ENCODE data around the gene C1QTNF8. TPM values are rescaled to one million over a fixed set of nuclear protein-coding genes. Genes with fewer than 3 reads are reported as not detected.

The C1QTNF8 gene
- total and polyA plus RNA-seq, 2 of the 8 experiments (the other 6 are each of a cell fraction or from before 2014, with no cell fraction given): not detected

- Histone ChIP-seq H2AK5ac (ENCODE audit: low read depth, low read length) (no peak overlapping the region), H3K23ac (ENCODE audit: insufficient read length) (no peak overlapping the region), H2BK5ac (ENCODE audit: low read depth, low read length) (no peak overlapping the region), H2BK12ac (ENCODE audit: low read depth, low read length) (no peak overlapping the region), H2BK15ac (ENCODE audit: low read length) (no peak overlapping the region), H3K9me3 (ENCODE audit: insufficient read depth in 2 of 2, low read depth in 1 of 2, low read length in 1 of 2) (peaks cover 0 to 4% of the 10 kb centered on the region in 2 experiments; a peak in 1 of 4 replicates), H2AFZ (ENCODE audit: low read length) (no peak overlapping the region), H3K18ac (ENCODE audit: extremely low read depth, low read length) (no peak overlapping the region), H3K4me1 (replicated peaks in 1 of 4; ENCODE audit: control insufficient read depth in 3 of 4, insufficient read depth in 4 of 4, low read length in 3 of 4) (peaks cover 0 to 10% (median 5%) of the 10 kb centered on the region in 4 experiments; a peak in 5 of 7 replicates), H3K79me1 (ENCODE audit: low read depth, low read length) (no peaks in the 10 kb centered on the region), H3K79me2 (ENCODE audit: control insufficient read depth in 1 of 2, insufficient read depth in 2 of 2, low read length in 2 of 2) (no peaks in the 10 kb centered on the region), H4K5ac (ENCODE audit: insufficient read length, low read depth, low read length) (no peak overlapping the region), H3K27ac (ENCODE audit: low read depth, low read length) (no peak overlapping the region), H3K56ac (replicated peaks; ENCODE audit: insufficient read length, low read depth, low read length) (no peak overlapping the region), H3K36me3 (ENCODE audit: control insufficient read depth in 2 of 4, insufficient read depth in 4 of 4, low read length in 3 of 4) (no peaks in the 10 kb centered on the region), H3K23me2 (ENCODE audit: low read depth, low read length) (no peaks in the 10 kb centered on the region), H4K20me1 (replicated peaks in 1 of 2; ENCODE audit: control insufficient read depth in 1 of 2, insufficient read depth in 2 of 2, low read length in 2 of 2) (peaks cover 0 to 2% of the 10 kb centered on the region in 2 experiments), H3K4ac (replicated peaks; ENCODE audit: insufficient read length, low read depth, low read length) (no peak overlapping the region), H2BK120ac (replicated peaks; ENCODE audit: low read depth, low read length) (no peak overlapping the region), H3K4me2 (ENCODE audit: insufficient read depth in 1 of 2, low read depth in 2 of 2, low read length in 2 of 2) (no peak overlapping the region), H3K4me3 (ENCODE audit: extremely low read depth in 1 of 4, insufficient read depth in 2 of 4, low read depth in 3 of 4, low read length in 4 of 4) (no peak overlapping the region), H4K91ac (replicated peaks; ENCODE audit: insufficient read length, low read length) (no peak overlapping the region), H3K9ac (replicated peaks in 1 of 4; ENCODE audit: extremely low read depth in 1 of 4, low read depth in 3 of 4, low read length in 3 of 4) (no peak overlapping the region), H4K8ac (ENCODE audit: extremely low read depth, insufficient read depth, low read length) (peak overlapping the region; percentile 51), H3K14ac (ENCODE audit: insufficient read length) (no peak overlapping the region), H2BK20ac (ENCODE audit: low read length) (no peak overlapping the region), H3K27me3 (replicated peaks in 1 of 4; ENCODE audit: control insufficient read depth in 3 of 4, extremely low read depth in 1 of 4, insufficient read depth in 3 of 4, low read length in 3 of 4) (no peaks in the 10 kb centered on the region)
- WGBS, 2 experiments (ENCODE audit: extremely low coverage in 1 of 2, insufficient coverage in 1 of 2, insufficient read length in 1 of 2, insufficient replicate concordance in 2 of 2, low coverage in 1 of 2, low lambda C conversion rate in 2 of 2, missing lambda C conversion rate in 1 of 2): 86% methylated on average over 49 of the region's 85 CpGs; no CpG with 5 or more reads in 1 of the 2 experiments
- peak in 1 of 2 experiments; percentile 76 for DNase-seq (ENCODE audit: low read depth in 1 of 2, low spot score in 2 of 2)
- peak; percentile 67 for TF ChIP-seq MAX (IDR thresholded peaks at IDR 0.05)
- no peak for TF ChIP-seq TAF7 (optimal IDR thresholded peaks at IDR 0.05; ENCODE audit: borderline replicate concordance, low read depth, low read length)
- peak; percentile 88 for TF ChIP-seq GABPA (IDR thresholded peaks at IDR 0.05; ENCODE audit: borderline replicate concordance, insufficient read depth, low read length)
- TF ChIP-seq, protein P1, sequence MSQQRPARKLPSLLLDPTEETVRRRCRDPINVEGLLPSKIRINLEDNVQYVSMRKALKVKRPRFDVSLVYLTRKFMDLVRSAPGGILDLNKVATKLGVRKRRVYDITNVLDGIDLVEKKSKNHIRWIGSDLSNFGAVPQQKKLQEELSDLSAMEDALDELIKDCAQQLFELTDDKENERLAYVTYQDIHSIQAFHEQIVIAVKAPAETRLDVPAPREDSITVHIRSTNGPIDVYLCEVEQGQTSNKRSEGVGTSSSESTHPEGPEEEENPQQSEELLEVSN (IDR thresholded peaks at IDR 0.05): peak; percentile 83
- TF ChIP-seq RFX5 (IDR thresholded peaks at IDR 0.05; ENCODE audit: borderline replicate concordance, low read depth, low read length): no peak
- FAIRE-seq: no peak
- ChIA-PET POLR2A (ENCODE audit: partially characterized antibody) (no interaction called here), CTCF (ENCODE audit: partially characterized antibody) (interaction anchor here (0.6 to 1.4 kb wide), 5 partner anchors 19 to 402 kb away, joined by 3 to 4 read pairs (median 3); no protein-coding TSS in a partner anchor)
These were observed 2.5 kb downstream of the C1QTNF8 start for GRCh38 chr16:1093284-1094123.

Data from H1 (cell line).